Activated T-helper 9 cell treated with anti-CD3 and anti-CD28 coated beads, Interleukin-2, amount 50 U/mL, for 16 hours (primary cell): ENCODE data around the gene MMP17.
"Not testable (repeated sequence)": the region's sequence is repeated elsewhere in the genome, so short reads cannot be mapped to it uniquely, and the experiment has no call there.

Source experiments
- DNase-seq: peaks from one replicate; pipeline ENCODE4 v3.0.0-alpha.2; 2020; ENCODE audit warnings: low read depth

MMP17 gene

DNA sequence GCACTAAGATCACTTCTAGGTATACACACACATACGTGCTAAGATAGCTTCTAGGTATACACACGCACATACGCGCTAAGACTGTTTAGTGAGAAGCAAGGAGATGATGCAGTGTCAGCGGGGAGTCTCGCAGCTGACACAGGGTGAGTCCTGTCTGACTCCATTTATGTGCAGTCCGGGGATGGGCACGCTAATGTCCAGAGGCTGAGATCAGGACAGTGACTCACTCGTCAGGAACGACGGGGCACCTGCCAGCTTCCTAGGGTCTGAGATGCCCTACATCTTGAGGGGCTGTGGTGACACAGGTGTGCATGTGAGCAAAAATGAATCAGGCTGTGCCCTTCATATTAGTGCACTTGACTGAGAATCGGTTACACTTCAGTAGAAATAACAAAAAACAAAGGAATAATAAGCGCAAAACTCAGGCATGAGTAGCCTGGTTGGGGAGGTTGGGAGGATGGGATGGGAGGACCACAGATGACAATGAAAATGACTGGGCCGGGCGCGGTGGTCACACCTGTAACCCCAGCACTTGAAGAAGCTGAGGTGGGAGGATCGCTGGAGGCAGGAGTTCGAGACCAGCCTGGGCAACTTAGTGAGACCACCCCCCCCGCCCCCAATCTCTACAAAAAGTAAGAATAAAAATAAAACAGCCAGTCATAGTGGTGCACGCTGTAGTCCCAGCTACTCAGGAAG lies 37.1 kb downstream of the MMP17 start:
- DNase-seq, result no peak

- DNase-seq, result no peak
These were observed 39.3 kb downstream of the MMP17 start for GRCh38 chr12:131867471-131867870.

- DNase-seq, result no peak
These were observed 39.9 kb downstream of the MMP17 start for GRCh38 chr12:131867891-131868675.

- no peak for DNase-seq
These were observed 41.8 kb downstream of the MMP17 start for GRCh38 chr12:131869871-131870418.

DNA sequence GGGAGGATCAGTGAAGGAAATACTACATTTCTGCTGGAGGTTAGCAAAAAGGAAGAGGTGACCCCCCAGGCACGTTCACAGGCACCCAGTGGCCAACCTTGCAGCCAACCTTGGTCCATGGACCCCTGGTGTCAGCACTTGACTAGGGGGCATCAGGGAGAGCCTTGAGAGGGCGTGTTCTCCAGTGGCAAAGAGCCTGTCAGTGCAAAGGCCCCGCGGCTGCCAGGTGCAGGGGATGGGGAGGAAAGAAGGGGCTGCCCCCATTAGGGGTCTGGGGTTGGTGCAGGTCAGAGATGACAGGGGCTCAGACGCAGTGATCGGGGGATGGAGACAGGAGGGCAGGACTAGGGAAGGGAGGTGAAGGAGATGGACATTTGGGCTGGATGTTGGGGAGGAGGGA lies 43.5 kb downstream of the MMP17 start:
- no peak for DNase-seq

DNA sequence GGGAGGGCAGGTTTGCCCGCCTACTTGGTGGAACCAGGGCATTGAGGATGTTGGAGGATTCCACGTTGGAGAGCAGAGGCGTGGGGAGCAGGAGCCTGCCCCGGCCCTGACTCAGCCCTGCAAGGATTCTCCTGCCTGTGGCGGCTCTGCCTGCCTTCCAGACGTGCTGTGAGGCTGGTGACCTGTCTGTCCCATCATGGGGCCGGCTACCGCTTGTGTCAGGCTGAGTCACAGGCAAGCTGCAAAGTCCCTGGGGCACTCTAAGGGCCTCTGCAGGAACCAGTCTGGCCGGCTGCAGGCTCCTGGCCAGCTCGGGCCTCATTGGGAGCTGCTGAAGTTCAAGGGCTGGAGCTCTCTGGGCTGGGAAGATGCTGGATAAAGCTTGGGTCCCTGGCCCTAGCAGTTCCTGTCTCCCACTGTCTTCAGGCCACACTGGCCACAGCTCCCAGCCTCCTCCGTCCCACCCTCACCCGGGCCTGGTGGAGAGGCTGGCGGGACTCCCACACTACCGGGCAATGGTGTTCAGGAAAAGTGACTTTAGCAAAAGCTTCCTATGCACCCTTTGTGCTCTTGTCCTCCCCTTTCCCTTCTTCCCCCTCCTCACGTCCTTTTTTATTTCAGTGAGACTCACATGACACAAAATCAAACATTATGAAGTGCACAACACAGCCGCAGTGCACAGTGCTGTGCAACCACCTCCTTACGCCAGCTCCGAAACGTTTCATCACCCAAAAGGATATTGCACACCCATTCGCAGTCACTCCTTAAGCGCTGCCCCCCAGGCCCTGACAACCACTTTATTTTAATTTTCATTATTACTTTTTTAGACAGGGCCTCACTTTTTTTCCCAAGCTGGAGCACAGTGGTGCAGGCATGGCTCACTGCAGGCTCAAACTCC lies 44.2 kb downstream of the MMP17 start:
- DNase-seq, result no peak

GRCh38 chr12:131873293-131873692 lies 45.1 kb downstream of the MMP17 start:
- no peak for DNase-seq

- not testable (repeated sequence) for DNase-seq
These were observed 46.8 kb downstream of the MMP17 start for GRCh38 chr12:131874972-131875371.

GRCh38 chr12:131877216-131877615 lies 49.0 kb downstream of the MMP17 start:
- not testable (repeated sequence) for DNase-seq

- DNase-seq, result not testable (repeated sequence)
These were observed 50.2 kb downstream of the MMP17 start for GRCh38 chr12:131878436-131878835.

DNA sequence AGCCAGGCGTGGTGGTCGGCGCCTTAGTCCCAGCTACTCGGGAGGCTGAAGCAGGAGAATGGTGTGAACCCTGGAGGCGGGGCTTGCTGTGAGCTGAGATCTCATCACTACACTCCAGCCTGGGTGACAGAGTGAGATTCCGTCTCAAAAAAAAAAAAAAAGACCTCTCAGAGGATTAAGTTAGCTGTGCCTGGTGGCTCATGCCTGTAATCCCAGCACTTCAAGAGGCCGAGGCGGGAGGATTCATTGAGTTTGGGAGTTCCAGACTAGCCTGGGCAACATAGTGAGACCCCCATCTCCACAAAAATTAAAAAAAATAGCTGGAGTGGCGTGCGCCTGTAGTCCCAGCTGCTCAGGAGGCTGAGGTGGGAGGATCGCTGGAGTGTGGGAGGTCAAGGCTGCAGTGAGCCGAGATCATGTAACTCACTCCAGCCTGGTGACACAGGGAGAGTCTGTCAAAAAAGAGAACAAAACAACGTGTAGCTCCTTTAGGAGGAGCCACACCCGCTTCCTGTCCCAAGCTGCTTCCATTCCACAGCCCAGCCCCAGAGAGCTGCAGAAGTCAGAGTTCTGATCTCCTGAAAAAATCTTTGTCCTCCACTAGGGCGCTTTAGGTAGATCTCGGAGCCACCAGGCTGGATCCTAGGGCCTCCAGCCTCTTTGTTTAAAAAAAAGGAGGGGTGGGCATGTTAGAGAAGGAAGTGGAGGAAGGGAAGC lies 54.8 kb downstream of the MMP17 start:
- DNase-seq, result no peak

DNA sequence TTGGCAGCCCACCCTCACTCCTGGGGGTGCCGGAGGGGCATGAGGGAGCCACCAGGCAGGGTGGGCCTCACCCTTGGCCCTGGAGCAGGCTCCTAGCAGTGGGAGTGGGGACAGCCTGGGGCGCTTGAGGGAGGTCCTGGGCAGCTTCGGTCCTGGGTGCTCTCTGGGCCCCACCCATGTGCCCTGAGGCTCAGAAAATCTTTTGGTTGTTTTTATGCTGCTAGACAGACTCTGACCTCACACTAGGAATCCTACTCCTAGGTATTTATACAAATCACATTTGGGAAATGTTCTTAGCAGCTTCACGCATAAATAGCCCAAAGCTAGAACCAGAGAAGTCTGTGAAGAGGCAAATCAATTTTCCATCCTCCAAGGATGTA lies 55.3 kb downstream of the MMP17 start:
- no peak for DNase-seq

DNA sequence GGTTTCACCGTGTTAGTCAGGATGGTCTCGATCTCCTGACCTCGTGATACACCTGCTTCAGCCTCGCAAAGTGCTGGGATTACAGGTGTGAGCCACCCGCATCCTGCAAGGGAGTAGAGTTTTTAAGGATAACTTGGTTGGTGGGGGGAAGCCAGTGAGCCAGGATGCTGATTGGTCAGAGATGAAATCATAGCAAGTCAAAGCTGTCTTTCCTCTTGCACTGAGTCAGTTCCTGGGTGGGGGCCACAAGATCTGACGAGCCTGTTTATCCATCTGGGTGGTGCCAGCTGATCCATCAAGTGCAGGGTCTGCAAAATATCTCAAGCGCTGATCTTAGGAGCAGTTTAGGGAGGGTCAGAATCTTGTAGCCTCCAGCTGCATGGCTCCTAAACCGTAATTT lies 56.9 kb downstream of the MMP17 start:
- DNase-seq, result not testable (repeated sequence)

DNA sequence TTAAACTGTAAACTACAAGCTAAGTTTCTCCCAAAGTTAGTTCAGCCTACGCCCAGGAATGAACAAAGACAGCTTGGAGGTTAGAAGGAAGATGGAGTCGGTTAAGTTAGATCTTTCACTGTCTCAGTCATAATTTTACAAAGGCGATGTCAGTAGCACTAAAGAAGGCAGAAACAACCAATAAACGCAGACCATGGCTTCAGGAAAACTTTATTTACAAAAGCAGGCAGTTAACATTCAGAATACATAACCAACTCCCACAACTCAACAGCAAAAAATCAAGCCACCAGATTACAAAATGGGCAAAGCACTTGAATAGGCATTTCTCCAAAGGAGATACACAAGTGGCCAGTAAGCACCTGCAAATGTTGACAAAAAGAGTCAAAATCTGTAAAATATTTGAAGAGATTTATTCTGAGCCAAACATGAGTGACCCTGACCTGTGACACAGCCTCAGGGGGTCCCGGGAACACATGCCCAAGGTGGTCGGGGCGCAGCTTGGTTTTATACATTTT lies 57.4 kb downstream of the MMP17 start:
- DNase-seq, result no peak

- not testable (repeated sequence) for DNase-seq
These were observed 63.5 kb downstream of the MMP17 start for GRCh38 chr12:131891722-131892121.

GRCh38 chr12:131892711-131893604 lies 64.8 kb downstream of the MMP17 start:
- DNase-seq, result no peak

DNA sequence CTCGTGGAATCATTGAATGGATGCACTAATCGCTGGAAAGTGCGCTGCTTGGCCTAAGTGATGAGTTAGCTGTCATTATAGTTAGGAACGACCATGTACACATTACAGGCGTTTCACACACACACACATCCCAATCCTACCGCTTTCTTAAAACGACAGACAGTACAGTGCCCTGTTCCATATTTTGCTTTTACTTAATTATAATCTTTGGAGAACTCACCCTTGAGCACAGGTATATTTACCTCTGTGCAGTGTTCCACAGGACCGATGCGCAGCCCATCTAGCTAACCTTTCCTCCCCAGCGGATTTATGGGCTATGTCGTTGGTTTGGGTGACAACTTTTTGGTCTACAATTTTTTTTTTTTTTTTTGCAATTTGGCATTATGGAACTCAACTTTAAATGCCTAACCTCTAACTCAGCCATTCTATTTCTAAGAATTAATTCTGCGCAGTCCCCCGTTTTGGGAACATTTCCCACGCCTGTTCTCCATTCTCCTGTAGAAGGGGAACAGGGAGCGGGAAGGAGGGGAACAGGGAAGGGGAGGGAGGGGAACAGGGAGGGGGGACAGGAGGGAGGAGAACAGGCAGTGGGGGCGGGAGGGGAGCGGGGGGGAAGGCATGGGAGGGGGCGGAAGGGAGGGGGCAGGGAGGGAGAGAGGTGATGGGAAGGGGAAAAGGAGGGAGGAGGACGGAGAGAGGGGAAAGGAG lies 65.6 kb downstream of the MMP17 start:
- DNase-seq, result no peak

DNA sequence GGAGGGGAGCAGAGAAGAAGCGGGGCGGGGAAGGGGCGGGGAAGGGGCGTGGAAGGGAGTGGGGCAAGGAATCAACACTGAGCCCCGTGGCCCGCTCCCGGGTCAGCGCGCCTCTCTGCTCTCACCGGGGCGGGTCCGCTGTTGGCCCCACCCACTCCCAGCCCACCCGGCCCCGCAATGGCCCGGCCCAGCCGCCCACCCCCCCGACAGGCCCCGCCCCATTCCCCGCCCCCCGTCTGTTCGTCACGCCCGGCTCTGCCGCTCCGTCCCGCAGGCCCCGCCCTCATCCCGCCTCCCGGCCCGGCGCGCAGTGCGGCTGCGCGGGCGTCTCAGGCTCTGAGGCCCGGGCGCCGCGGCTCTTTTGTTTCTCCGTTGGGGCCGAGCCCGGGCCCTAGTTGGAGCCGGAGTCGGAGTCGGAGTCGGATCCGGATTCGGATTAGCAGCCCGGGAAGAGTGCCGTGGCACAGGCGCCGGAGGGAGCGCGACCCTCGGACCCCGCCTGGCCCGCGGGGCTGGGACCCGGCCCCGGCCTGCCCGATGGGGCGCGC lies 66.2 kb downstream of the MMP17 start, which contains the start of gene ULK1:
Gene ULK1 (plus strand): TSS at position 310 of the 548 bp plus-strand sequence. CDS start 380 bp downstream, outside the sequence.
- DNase-seq, result peak; percentile 92

GRCh38 chr12:131894981-131895639 lies 66.9 kb downstream of the MMP17 start:
- DNase-seq, result no peak
